ENCODE data around the gene YBX2. TPM values are rescaled to one million over a fixed set of nuclear protein-coding genes. Genes with fewer than 3 reads are reported as not detected.
A peak's percentile ranks its signal among the peaks of the same experiment; 100 is the strongest.
"Not testable (repeated sequence)": the region's sequence is repeated elsewhere in the genome, so short reads cannot be mapped to it uniquely, and the experiment has no call there.

Gene YBX2
- total RNA-seq, 1 experiment from 2014 or later, result 24.0 TPM

DNA sequence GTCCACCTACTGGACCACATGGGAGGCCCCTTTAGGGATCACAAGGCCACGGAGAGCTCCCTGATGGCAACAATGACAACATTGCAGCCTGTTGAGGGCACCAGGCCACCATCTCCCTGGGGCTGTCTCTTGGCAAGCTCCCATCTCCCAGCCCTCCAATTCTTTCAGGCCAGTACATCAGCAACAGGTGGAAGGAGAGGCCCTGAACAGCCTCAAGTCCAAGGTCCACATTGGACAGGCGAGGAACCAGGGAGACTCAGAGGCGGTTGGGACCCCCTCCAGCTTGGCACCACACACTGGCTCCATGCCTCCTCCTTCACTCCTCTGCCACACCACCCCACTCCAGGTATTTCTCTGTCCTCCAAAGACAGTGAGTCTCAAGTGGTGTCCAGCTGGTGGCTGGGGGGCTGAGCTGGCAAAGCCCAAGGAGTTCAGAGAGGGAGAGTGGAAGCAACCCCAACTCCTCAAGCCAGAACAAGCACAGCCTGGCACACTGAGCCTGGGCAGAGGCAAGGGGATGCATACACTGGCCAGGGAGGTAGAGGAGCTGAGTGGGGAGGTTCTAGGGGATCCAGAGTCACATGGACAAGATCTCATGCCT lies 40.6 kb upstream of the YBX2 start:
- peaks cover 4% of the 10 kb centered on the region; the same call in 1 of the 2 replicates for H3K4me1 ChIP-seq (ENCODE audit: insufficient read depth, low read length)
- H2AFZ ChIP-seq (ENCODE audit: low read length), result no peak overlapping the region
- no peak overlapping the region for H3K18ac ChIP-seq (ENCODE audit: insufficient read length, low read depth, low read length)
- no peak overlapping the region for H4K8ac ChIP-seq (replicated peaks; ENCODE audit: insufficient read length, low read depth, low read length)
- H3T11ph ChIP-seq (ENCODE audit: low read length), result no peak overlapping the region
- no peak overlapping the region for H3K14ac ChIP-seq (ENCODE audit: insufficient read depth, low read length)
- H4K20me1 ChIP-seq (ENCODE audit: control insufficient read depth, insufficient read depth, insufficient read length), result no peaks in the 10 kb centered on the region
- H3K27me3 ChIP-seq (ENCODE audit: insufficient read depth, low read length), result no peaks in the 10 kb centered on the region
- TF ChIP-seq, protein P1, sequence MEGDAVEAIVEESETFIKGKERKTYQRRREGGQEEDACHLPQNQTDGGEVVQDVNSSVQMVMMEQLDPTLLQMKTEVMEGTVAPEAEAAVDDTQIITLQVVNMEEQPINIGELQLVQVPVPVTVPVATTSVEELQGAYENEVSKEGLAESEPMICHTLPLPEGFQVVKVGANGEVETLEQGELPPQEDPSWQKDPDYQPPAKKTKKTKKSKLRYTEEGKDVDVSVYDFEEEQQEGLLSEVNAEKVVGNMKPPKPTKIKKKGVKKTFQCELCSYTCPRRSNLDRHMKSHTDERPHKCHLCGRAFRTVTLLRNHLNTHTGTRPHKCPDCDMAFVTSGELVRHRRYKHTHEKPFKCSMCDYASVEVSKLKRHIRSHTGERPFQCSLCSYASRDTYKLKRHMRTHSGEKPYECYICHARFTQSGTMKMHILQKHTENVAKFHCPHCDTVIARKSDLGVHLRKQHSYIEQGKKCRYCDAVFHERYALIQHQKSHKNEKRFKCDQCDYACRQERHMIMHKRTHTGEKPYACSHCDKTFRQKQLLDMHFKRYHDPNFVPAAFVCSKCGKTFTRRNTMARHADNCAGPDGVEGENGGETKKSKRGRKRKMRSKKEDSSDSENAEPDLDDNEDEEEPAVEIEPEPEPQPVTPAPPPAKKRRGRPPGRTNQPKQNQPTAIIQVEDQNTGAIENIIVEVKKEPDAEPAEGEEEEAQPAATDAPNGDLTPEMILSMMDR (conservative IDR thresholded peaks at IDR 0.05), result no peak
- Mint-ChIP-seq H3K27me3 (ENCODE audit: low read depth) (no peaks in the 10 kb centered on the region; the same call in 1 of the 2 replicates), H3K4me3 (peak overlapping the region in 1 of 2 experiments; percentile 25; a peak in 1 of 5 replicates), H3K27ac (no peak overlapping the region), H3K36me3 (ENCODE audit: insufficient read depth in 1 of 3, low read depth in 3 of 3) (no peaks in the 10 kb centered on the region; a peak in 1 of 7 replicates), H3K4me1 (peaks cover 23 to 38% of the 10 kb centered on the region in 2 experiments), H3K9me3 (no peaks in the 10 kb centered on the region)
- H2BK5ac ChIP-seq (ENCODE audit: insufficient read length, low read length), result no peak overlapping the region
- no peak overlapping the region for H4K5ac ChIP-seq (ENCODE audit: insufficient read length, low read depth, low read length)
- no peak overlapping the region for H4K91ac ChIP-seq (ENCODE audit: insufficient read length, low read depth, low read length)
- no peak overlapping the region for H3K4ac ChIP-seq (ENCODE audit: low read depth, low read length)
- H3K79me1 ChIP-seq (ENCODE audit: insufficient read depth, low read depth, low read length, poor library complexity, severe bottlenecking), result no peaks in the 10 kb centered on the region
- no peak overlapping the region for H3K9ac ChIP-seq (ENCODE audit: extremely low read depth, insufficient read length, low read length)
- H2BK20ac ChIP-seq (ENCODE audit: low read depth, low read length, poor library complexity, severe bottlenecking), result no peak overlapping the region
- no peaks in the 10 kb centered on the region for H3K9me3 ChIP-seq (ENCODE audit: control insufficient read depth, low read depth, low read length)
- no peak overlapping the region for H3K4me2 ChIP-seq (ENCODE audit: insufficient read depth, insufficient read length, low read length)
- H3K27ac ChIP-seq (ENCODE audit: insufficient read length, low read depth, low read length), result no peak overlapping the region
- WGBS (ENCODE audit: extremely low coverage, insufficient read length, low lambda C conversion rate), result no CpG with 5 or more reads among the region's 3 CpGs
- H3K79me2 ChIP-seq (ENCODE audit: insufficient read depth, low read length), result no peaks in the 10 kb centered on the region
- H2BK120ac ChIP-seq (ENCODE audit: low read depth, low read length, poor library complexity, severe bottlenecking), result no peak overlapping the region
- no peak for DNase-seq
- H2AK5ac ChIP-seq (ENCODE audit: insufficient read length, low read length), result no peak overlapping the region
- H3K56ac ChIP-seq (ENCODE audit: insufficient read length, low read depth, low read length), result no peak overlapping the region
- no peak overlapping the region for H2BK15ac ChIP-seq (ENCODE audit: low read depth, low read length)
- no peak overlapping the region for H2BK12ac ChIP-seq (ENCODE audit: insufficient read length, low read depth, low read length)
- peaks cover 6% of the 10 kb centered on the region for H3K23me2 ChIP-seq (ENCODE audit: insufficient read length, low read depth, low read length, poor library complexity, severe bottlenecking)
- no peak overlapping the region for H3K23ac ChIP-seq (ENCODE audit: insufficient read length, low read depth, low read length)

DNA sequence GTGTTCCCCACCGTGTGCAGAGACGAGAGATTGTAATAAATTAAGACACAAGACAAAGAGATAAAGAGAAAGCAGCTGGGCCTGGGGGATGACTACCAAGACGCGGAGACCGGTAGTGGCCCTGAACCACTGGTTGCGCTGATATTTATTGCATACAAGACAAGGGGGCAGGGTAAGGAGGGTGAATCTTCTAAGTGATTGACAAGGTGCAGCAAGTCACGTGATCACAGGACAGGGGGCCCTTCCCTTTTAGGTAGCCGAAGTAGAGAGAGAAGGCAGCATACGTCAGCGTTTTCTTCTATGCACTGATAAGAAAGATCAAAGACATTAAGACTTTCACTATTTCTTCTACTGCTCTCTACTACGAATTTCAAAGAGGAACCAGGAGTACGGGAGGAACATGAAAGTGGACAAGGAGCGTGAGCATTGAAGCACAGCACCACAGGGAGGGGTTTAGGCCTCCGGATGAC lies 38.2 kb upstream of the YBX2 start:
- not testable (repeated sequence) for H2BK12ac ChIP-seq (ENCODE audit: insufficient read length, low read depth, low read length); H3K4me2 ChIP-seq (ENCODE audit: insufficient read depth, insufficient read length, low read length); H4K91ac ChIP-seq (ENCODE audit: insufficient read length, low read depth, low read length); H3K9me3 ChIP-seq (ENCODE audit: control insufficient read depth, low read depth, low read length); H3K79me2 ChIP-seq (ENCODE audit: insufficient read depth, low read length); H2AK5ac ChIP-seq (ENCODE audit: insufficient read length, low read length); H3K23ac ChIP-seq (ENCODE audit: insufficient read length, low read depth, low read length); H3T11ph ChIP-seq (ENCODE audit: low read length); H4K8ac ChIP-seq (replicated peaks; ENCODE audit: insufficient read length, low read depth, low read length); H2BK120ac ChIP-seq (ENCODE audit: low read depth, low read length, poor library complexity, severe bottlenecking); H4K5ac ChIP-seq (ENCODE audit: insufficient read length, low read depth, low read length); H3K14ac ChIP-seq (ENCODE audit: insufficient read depth, low read length); H3K9ac ChIP-seq (ENCODE audit: extremely low read depth, insufficient read length, low read length); H3K27ac ChIP-seq (ENCODE audit: insufficient read length, low read depth, low read length); H2AFZ ChIP-seq (ENCODE audit: low read length); H3K27me3 ChIP-seq (ENCODE audit: insufficient read depth, low read length); DNase-seq; H2BK5ac ChIP-seq (ENCODE audit: insufficient read length, low read length); H4K20me1 ChIP-seq (ENCODE audit: control insufficient read depth, insufficient read depth, insufficient read length); H3K4me1 ChIP-seq (ENCODE audit: insufficient read depth, low read length); H3K56ac ChIP-seq (ENCODE audit: insufficient read length, low read depth, low read length); H3K27me3 Mint-ChIP-seq (ENCODE audit: low read depth); H3K9me3 Mint-ChIP-seq; H2BK15ac ChIP-seq (ENCODE audit: low read depth, low read length); H2BK20ac ChIP-seq (ENCODE audit: low read depth, low read length, poor library complexity, severe bottlenecking); H3K79me1 ChIP-seq (ENCODE audit: insufficient read depth, low read depth, low read length, poor library complexity, severe bottlenecking); H3K36me3 Mint-ChIP-seq (ENCODE audit: insufficient read depth in 1 of 3, low read depth in 3 of 3); H3K4ac ChIP-seq (ENCODE audit: low read depth, low read length); H3K18ac ChIP-seq (ENCODE audit: insufficient read length, low read depth, low read length)
- Mint-ChIP-seq H3K4me3 (peak overlapping the region in 1 of 2 experiments; percentile 29; a peak in 1 of 5 replicates), H3K4me1 (peaks cover 34 to 45% of the 10 kb centered on the region in 2 experiments), H3K27ac (peak overlapping the region in 1 of 3 experiments; percentile 38; a peak in 2 of 7 replicates)
- peaks cover 14% of the 10 kb centered on the region for H3K23me2 ChIP-seq (ENCODE audit: insufficient read length, low read depth, low read length, poor library complexity, severe bottlenecking)
- no CpG with 5 or more reads among the region's 14 CpGs for WGBS (ENCODE audit: extremely low coverage, insufficient read length, low lambda C conversion rate)

Measured in H9 (cell line).